Natural killer cell treated with Interleukin-12 subunit alpha and Interleukin-12 subunit beta and Interleukin-15 and Interleukin-18, amount 100 ng/mL, for 72 hours (primary cell): Measurements from ENCODE around the gene ADGRV1. TPM values are rescaled to one million over a fixed set of nuclear protein-coding genes. Genes with fewer than 3 reads are reported as not detected.
"Not testable (repeated sequence)": the region's sequence is repeated elsewhere in the genome, so short reads cannot be mapped to it uniquely, and the experiment has no call there.

ENCODE experiments used
- ATAC-seq, 2 donors: fragments of 150-1000 bp; cut with Tn5 transposase in 1 of 2; sonication (Bioruptor Pico), chemical (Tn5 transposase) in 1 of 2; 2 replicates each; pipeline ENCODE4 v1.10.0; 2021
- DNase-seq: peaks from one replicate; pipeline ENCODE4 v3.0.0; 2022; ENCODE audit warnings: low spot score
- H3K27ac Mint-ChIP-seq, 2 donors: 1 replicate in 1 of 2; 2 replicates in 1 of 2; pipeline ENCODE4 v1.8.0; 2022; ENCODE audit warnings: mixed read lengths in 2 of 2, mild to moderate bottlenecking in 1 of 2, moderate library complexity in 1 of 2
- H3K27me3 Mint-ChIP-seq, 2 donors: 1 replicate in 1 of 2; 2 replicates in 1 of 2; pipeline ENCODE4 v1.8.0; 2022; ENCODE audit warnings: mixed read lengths in 2 of 2
- H3K36me3 Mint-ChIP-seq: one replicate; pipeline ENCODE4 v1.8.0; 2022; ENCODE audit warnings: mixed read lengths
- H3K4me1 Mint-ChIP-seq, 2 donors: 1 replicate in 1 of 2; 2 replicates in 1 of 2; pipeline ENCODE4 v1.8.0; 2022; ENCODE audit warnings: low read depth in 2 of 2, mixed read lengths in 2 of 2, mild to moderate bottlenecking in 1 of 2
- H3K4me3 Mint-ChIP-seq: one replicate; pipeline ENCODE4 v1.8.0; 2022; ENCODE audit warnings: mixed read lengths
- H3K9me3 Mint-ChIP-seq: 2 replicates; pipeline ENCODE4 v1.8.0; 2022; ENCODE audit warnings: mixed read lengths
- total RNA-seq, 2 donors: library from RNA; stranded (reverse); gene quantifications; one replicate each; pipeline ENCODE4 v1.2.3, GENCODE V29; 2022

ADGRV1 gene
- total RNA-seq, 2 donors from 2014 or later, result 0.33 TPM; not detected in 1

DNA sequence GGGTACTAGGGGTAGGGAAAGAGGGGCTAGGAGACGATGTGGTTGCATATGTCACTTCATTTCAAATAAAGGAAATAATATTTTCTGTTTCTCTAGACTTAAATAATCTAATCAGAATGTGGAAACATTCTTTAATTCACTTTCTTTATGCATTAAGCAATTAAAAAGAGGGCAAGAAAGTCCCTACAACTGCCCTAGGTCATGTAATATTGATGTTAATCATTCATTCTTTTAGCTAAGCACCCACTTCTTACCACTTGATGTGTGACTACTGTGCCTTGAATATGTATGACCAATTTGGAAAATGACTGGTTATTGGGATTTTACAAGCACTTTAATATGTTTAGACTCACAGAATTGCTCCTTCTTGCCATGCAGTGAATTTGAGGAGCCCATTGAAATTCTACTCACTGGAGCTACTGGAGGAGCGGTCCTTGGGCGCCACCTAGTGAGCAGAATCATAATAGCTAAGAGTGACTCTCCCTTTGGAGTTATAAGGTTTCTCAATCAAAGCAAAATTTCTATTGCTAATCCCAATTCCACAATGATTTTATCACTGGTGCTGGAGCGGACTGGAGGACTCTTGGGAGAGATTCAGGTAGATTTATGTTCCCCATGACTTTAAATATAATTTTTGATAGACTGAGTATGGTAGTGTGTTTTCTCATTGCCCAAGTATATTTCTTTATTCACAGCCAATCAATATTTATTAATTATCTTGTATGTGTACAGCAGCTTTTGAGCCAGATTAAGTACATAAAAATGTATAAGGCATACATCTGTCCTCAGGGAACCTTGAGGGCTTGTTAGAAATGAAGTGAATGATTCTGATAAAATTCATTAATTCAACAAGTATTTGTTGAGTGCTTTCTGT lies 225.1 kb downstream of the ADGRV1 start:
- Mint-ChIP-seq H3K27ac (no peak overlapping the region), H3K36me3 (no peaks in the 10 kb centered on the region), H3K9me3 (no peaks in the 10 kb centered on the region), H3K4me1 (peaks cover 0 to 2% of the 10 kb centered on the region in 2 donors), H3K27me3 (peaks cover 0 to 3% of the 10 kb centered on the region in 2 donors), H3K4me3 (no peak overlapping the region)
- ATAC-seq, result peak in 1 of 2 donors; percentile 73
- DNase-seq, result peak; percentile 77

GRCh38 chr5:90786756-90787155 lies 228.2 kb downstream of the ADGRV1 start:
- H3K4me1 Mint-ChIP-seq, result no peaks in the 10 kb centered on the region

GRCh38 chr5:90792725-90793124 lies 234.1 kb downstream of the ADGRV1 start:
- no peak overlapping the region for H3K4me3 Mint-ChIP-seq
- no peak overlapping the region for H3K27ac Mint-ChIP-seq
- no peaks in the 10 kb centered on the region for H3K4me1 Mint-ChIP-seq
- peaks cover 15% of the 10 kb centered on the region for H3K36me3 Mint-ChIP-seq
- H3K9me3 Mint-ChIP-seq, result peaks cover 7% of the 10 kb centered on the region
- no peak for ATAC-seq
- peaks cover 10 to 18% of the 10 kb centered on the region in 2 donors for H3K27me3 Mint-ChIP-seq
- no peak for DNase-seq

More at GRCh38 chr5:90786756-90787155, 228.2 kb downstream of the ADGRV1 start:
- H3K27ac Mint-ChIP-seq, result no peak overlapping the region
- DNase-seq (no peak), ATAC-seq (no peak)
- peaks cover 4 to 7% of the 10 kb centered on the region in 2 donors for H3K27me3 Mint-ChIP-seq
- H3K4me3 Mint-ChIP-seq, result no peak overlapping the region
- no peaks in the 10 kb centered on the region for H3K36me3 Mint-ChIP-seq
- no peaks in the 10 kb centered on the region for H3K9me3 Mint-ChIP-seq

- Mint-ChIP-seq H3K4me3 (no peak overlapping the region), H3K27ac (no peak overlapping the region), H3K4me1 (no peaks in the 10 kb centered on the region), H3K36me3 (peaks cover 18% of the 10 kb centered on the region), H3K27me3 (peaks cover 11 to 22% of the 10 kb centered on the region in 2 donors), H3K9me3 (peaks cover 10% of the 10 kb centered on the region)
- no peak for DNase-seq
- no peak for ATAC-seq
These were observed 234.6 kb downstream of the ADGRV1 start for GRCh38 chr5:90793183-90793582.

DNA sequence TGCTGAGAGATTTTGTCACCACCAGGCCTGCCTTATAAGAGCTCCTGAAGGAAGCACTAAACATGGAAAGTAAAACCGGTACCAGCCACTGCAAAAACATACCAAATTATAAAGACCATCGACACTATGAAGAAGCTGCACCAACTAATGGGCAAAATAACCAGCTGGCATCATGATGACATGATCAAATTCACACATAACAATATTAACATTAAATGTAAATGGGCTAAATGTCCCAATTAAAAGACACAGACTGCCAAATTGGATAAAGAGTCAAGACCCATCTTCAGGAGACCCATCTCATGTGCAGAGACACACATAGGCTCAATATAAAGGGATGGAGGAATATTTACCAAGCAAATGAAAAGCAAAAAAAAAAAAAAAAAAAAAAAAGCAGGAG lies 238.3 kb downstream of the ADGRV1 start:
- not testable (repeated sequence) for H3K27ac Mint-ChIP-seq, DNase-seq, H3K9me3 Mint-ChIP-seq, H3K4me1 Mint-ChIP-seq, H3K4me3 Mint-ChIP-seq, ATAC-seq
- Mint-ChIP-seq H3K27me3 (peaks cover 6 to 17% of the 10 kb centered on the region in 2 donors), H3K36me3 (peaks cover 18% of the 10 kb centered on the region)

DNA sequence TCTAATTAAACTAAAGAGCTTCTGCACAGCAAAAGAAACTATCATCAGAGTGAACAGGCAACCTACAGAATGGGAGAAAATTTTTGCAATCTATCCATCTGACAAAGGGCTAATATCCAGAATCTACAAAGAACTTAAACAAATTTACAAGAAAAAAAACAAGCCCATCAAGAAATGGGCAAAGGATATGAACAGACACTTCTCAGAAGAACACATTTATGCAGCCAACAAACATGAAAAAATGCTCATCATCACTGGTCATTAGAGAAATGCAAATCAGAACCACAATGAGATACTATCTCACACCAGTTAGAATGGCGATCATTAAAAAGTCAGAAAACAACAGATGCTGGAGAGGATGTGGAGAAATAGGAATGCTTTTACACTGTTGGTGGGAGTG lies 241.5 kb downstream of the ADGRV1 start:
- not testable (repeated sequence) for H3K4me3 Mint-ChIP-seq, ATAC-seq, H3K4me1 Mint-ChIP-seq, H3K9me3 Mint-ChIP-seq, DNase-seq, H3K27ac Mint-ChIP-seq
- Mint-ChIP-seq H3K27me3 (peaks cover 6 to 15% of the 10 kb centered on the region in 2 donors), H3K36me3 (peaks cover 18% of the 10 kb centered on the region)

DNA sequence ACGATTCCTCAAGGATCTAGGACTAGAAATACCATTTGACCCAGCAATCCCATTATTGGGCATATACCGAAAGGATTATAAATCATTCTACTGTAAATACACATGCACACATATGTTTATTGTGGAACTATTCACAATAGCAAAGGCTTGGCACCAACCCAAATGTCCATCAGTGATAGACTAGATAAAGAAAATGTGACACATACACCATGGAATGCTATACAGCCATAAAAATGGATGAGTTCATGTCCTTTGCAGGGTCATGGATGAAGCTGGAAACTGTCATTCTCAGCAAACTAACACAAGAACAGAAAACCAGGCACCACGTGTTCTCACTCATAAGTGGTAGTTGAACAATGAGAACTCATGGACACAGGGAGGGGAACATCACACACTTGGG lies 241.9 kb downstream of the ADGRV1 start:
- DNase-seq, H3K9me3 Mint-ChIP-seq, H3K27ac Mint-ChIP-seq, H3K4me3 Mint-ChIP-seq, ATAC-seq, H3K4me1 Mint-ChIP-seq: not testable (repeated sequence)
- H3K27me3 Mint-ChIP-seq, result peaks cover 6 to 15% of the 10 kb centered on the region in 2 donors
- H3K36me3 Mint-ChIP-seq, result peaks cover 18% of the 10 kb centered on the region

DNA sequence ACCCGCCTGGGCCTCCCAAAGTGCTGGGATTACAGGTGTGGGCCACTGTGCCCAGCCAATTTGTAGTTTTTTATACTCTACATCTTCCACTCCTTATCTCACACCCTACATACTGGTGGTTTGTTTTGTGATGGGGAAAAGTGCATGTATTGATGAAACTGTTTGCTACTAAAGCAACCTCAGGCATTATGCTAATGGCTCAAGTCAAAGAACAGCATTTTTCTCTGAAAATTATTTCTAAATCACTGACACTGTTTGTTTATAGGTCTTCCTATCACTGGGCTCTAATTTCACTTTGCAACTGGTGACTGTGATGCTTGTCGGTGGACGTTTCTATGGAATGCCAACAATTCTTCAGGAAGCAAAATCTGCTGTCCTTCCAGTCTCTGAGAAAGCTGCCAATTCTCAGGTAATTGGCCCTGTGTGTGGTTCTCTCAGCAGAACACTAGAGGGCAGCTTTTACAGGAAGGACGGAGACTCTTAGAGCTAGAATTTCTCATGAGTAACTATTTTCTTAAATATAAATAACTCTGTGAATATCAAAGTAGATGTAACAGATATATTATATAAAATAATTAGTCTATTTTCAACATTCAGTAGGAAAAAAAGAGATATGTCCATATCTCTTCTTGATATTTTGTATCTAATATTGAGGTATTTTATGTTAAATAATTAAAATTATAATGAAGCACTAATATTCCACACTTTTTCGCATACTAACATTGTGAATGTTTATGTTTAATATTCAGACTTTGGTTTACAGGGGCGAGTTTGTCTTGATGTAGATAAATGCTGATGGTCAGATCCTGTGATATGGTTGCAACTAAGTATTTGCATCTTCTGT lies 244.1 kb downstream of the ADGRV1 start:
- H3K9me3 Mint-ChIP-seq, result peaks cover 3% of the 10 kb centered on the region
- no peak overlapping the region for H3K27ac Mint-ChIP-seq

DNA sequence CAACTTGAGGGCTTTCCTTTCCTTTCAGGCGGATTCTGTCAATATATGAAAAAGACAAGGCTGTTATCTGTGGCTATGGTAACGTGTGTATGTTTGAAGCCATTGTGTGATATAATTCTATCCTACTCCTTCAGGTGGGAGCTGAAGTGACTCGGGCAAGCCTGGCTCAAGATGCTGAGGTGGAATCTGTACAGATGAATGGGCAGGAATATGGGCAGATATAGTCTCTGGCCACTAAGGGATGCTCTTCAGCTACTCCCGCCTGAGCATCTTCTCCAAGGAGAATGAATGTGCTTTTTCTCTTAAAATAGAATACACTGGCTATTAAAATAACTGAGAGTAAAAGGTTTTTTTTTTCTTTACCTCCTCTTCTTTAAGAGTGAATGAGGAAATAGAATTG lies 244.8 kb downstream of the ADGRV1 start:
- H3K36me3 Mint-ChIP-seq, result no peaks in the 10 kb centered on the region
- ATAC-seq (no peak), DNase-seq (no peak)
- no peaks in the 10 kb centered on the region for H3K9me3 Mint-ChIP-seq
- no peak overlapping the region for H3K27ac Mint-ChIP-seq
- no peak overlapping the region for H3K4me3 Mint-ChIP-seq
- H3K4me1 Mint-ChIP-seq, result no peaks in the 10 kb centered on the region
- no peaks in the 10 kb centered on the region for H3K27me3 Mint-ChIP-seq

More for the DNA sequence above, 244.1 kb downstream of the ADGRV1 start:
- Mint-ChIP-seq H3K4me1 (no peaks in the 10 kb centered on the region), H3K4me3 (no peak overlapping the region), H3K27me3 (peaks cover 2 to 4% of the 10 kb centered on the region in 2 donors), H3K36me3 (peaks cover 3% of the 10 kb centered on the region)
- no peak for ATAC-seq
- no peak for DNase-seq

GRCh38 chr5:90803876-90804275 lies 245.3 kb downstream of the ADGRV1 start:
- no peaks in the 10 kb centered on the region for H3K27me3 Mint-ChIP-seq
- H3K9me3 Mint-ChIP-seq, result no peaks in the 10 kb centered on the region
- no peaks in the 10 kb centered on the region for H3K36me3 Mint-ChIP-seq
- no peak overlapping the region for H3K27ac Mint-ChIP-seq
- no peaks in the 10 kb centered on the region for H3K4me1 Mint-ChIP-seq
- ATAC-seq, result no peak
- H3K4me3 Mint-ChIP-seq, result no peak overlapping the region
- no peak for DNase-seq

GRCh38 chr5:90807496-90807895 lies 248.9 kb downstream of the ADGRV1 start:
- ATAC-seq (no peak), DNase-seq (no peak)
- Mint-ChIP-seq H3K4me3 (no peak overlapping the region), H3K9me3 (no peaks in the 10 kb centered on the region), H3K36me3 (no peaks in the 10 kb centered on the region), H3K27me3 (peaks cover 0 to 8% of the 10 kb centered on the region in 2 donors), H3K27ac (no peak overlapping the region), H3K4me1 (no peaks in the 10 kb centered on the region)

DNA sequence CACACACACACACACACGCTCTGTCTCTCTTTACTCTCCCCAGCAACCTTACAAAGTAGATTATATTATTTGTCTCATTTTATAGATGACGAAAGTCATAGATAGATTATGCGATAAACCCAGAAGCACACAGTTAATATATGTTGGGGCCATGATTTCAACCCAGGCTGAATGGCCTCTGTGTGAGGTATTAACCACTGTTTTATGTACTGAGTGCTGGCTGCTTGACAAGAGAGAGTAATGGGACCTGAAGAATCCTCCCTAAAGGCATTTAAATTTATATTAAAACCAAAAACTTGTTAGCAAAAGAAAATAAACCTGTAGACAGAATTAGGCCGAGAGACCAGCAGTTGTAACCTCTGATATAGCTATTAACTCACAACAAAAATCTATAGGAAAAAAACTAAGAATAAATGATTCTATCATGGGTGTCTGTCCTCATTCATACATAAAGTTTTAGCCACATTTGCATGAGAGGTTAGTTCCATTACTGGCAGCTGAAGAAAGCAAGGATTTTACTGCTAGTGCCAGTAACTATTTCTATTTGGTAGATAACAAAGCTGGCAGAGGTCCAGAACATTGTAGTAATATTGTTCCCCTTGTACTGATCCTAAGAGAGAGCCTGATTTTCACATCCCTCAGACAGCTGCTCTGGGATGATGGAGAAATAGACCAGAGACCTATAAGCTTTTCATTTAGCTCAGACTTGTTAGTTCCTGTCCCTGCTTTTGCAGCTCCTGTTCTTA lies 250.9 kb downstream of the ADGRV1 start:
- no peak overlapping the region for H3K4me3 Mint-ChIP-seq

DNA sequence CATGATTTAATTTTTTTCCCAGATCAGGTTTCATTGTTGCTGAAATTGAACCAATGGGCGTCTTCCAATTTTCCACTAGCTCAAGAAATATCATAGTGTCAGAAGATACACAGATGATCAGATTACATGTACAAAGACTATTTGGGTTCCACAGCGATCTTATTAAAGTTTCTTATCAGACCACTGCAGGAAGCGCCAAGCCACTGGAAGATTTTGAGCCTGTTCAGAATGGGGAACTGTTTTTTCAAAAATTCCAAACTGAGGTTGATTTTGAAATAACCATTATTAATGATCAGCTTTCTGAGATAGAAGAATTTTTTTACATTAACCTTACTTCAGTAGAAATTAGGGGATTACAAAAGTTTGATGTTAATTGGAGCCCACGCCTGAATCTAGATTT lies 251.6 kb downstream of the ADGRV1 start:
- Mint-ChIP-seq H3K36me3 (no peaks in the 10 kb centered on the region), H3K9me3 (no peaks in the 10 kb centered on the region)
- no peak for ATAC-seq

More for the DNA sequence above, 250.9 kb downstream of the ADGRV1 start:
- H3K4me1 Mint-ChIP-seq, result no peaks in the 10 kb centered on the region
- ATAC-seq (no peak), DNase-seq (no peak)
- H3K27ac Mint-ChIP-seq, result no peak overlapping the region
- H3K9me3 Mint-ChIP-seq, result no peaks in the 10 kb centered on the region
- peaks cover 0 to 8% of the 10 kb centered on the region in 2 donors for H3K27me3 Mint-ChIP-seq
- H3K36me3 Mint-ChIP-seq, result no peaks in the 10 kb centered on the region

More for the DNA sequence above, 251.6 kb downstream of the ADGRV1 start:
- Mint-ChIP-seq H3K4me1 (no peaks in the 10 kb centered on the region), H3K4me3 (no peak overlapping the region), H3K27ac (no peak overlapping the region), H3K27me3 (peaks cover 0 to 8% of the 10 kb centered on the region in 2 donors)
- no peak for DNase-seq
